Stimulated activated naive B cell treated with anti-CD40 and anti-IgM and Interleukin-4, amounts not matched to agents 10 μg/mL and 1 μg/mL and 100 μg/mL, for 72 hours (primary cell): ENCODE results near the gene PROM1.

Experiments
- ATAC-seq, 2 donors: fragments of 150-1000 bp; cut with Tn5 transposase; replicated peaks; 2 replicates each; pipeline ENCODE4 v1.10.0; 2021; ENCODE audit warnings: moderate library complexity in 1 of 2
- DNase-seq: peaks from one replicate; pipeline ENCODE4 v3.0.0; 2021
- H3K27ac Mint-ChIP-seq: one replicate; pipeline ENCODE4 v1.8.0; 2022; ENCODE audit warnings: mild to moderate bottlenecking, mixed read lengths
- H3K27me3 Mint-ChIP-seq, 2 donors: one replicate each; pipeline ENCODE4 v1.8.0; 2022; ENCODE audit warnings: mixed read lengths in 2 of 2
- H3K36me3 Mint-ChIP-seq, 2 donors: one replicate each; pipeline ENCODE4 v1.8.0; 2022; ENCODE audit warnings: mixed read lengths in 2 of 2, mild to moderate bottlenecking in 1 of 2
- H3K4me1 Mint-ChIP-seq, 2 donors: one replicate each; pipeline ENCODE4 v1.8.0; 2022; ENCODE audit warnings: mixed read lengths in 2 of 2, mild to moderate bottlenecking in 1 of 2
- H3K4me3 Mint-ChIP-seq, 2 donors: one replicate each; pipeline ENCODE4 v1.8.0; 2022; ENCODE audit warnings: mild to moderate bottlenecking in 2 of 2, mixed read lengths in 2 of 2, moderate library complexity in 1 of 2
- H3K9me3 Mint-ChIP-seq, 2 donors: one replicate each; pipeline ENCODE4 v1.8.0; 2022; ENCODE audit warnings: mixed read lengths in 2 of 2, mild to moderate bottlenecking in 1 of 2

Gene PROM1

GRCh38 chr4:16118090-16118489 is 34.3 kb upstream of the PROM1 start:
- Mint-ChIP-seq H3K27ac (no peak overlapping the region), H3K4me3 (no peak overlapping the region), H3K36me3 (no peaks in the 10 kb centered on the region), H3K9me3 (peaks cover 0 to 4% of the 10 kb centered on the region in 2 donors), H3K27me3 (peaks cover 0 to 5% of the 10 kb centered on the region in 2 donors), H3K4me1 (peaks cover 13 to 20% of the 10 kb centered on the region in 2 donors)
- no peak for DNase-seq
- no peak for ATAC-seq

DNA sequence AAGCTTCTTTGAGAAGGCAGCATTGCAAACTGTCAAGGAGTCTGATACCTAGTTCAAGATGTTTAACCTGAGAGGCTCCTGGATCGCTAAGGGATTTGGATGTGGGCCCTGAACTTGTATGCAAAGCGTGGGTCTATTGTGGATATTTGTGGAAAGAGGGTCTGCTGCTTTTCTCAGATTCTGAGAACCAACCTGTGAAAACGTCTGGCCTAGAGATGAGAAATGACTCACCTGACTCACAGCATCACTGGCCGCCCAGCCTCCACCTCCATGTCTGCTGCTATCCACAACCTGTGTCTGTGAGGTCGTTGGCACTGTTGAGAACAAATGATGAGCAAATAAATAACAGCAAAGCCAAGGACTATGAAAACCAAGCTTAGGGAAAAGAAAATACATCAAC is 33.3 kb upstream of the PROM1 start:
- no peak for ATAC-seq
- Mint-ChIP-seq H3K9me3 (peaks cover 0 to 4% of the 10 kb centered on the region in 2 donors), H3K27ac (no peak overlapping the region), H3K27me3 (peaks cover 0 to 5% of the 10 kb centered on the region in 2 donors), H3K4me1 (peaks cover 9 to 11% of the 10 kb centered on the region in 2 donors), H3K4me3 (no peak overlapping the region), H3K36me3 (no peaks in the 10 kb centered on the region)
- no peak for DNase-seq

- ATAC-seq (no peak), DNase-seq (no peak)
- peaks cover 0 to 5% of the 10 kb centered on the region in 2 donors for H3K27me3 Mint-ChIP-seq
- no peaks in the 10 kb centered on the region for H3K36me3 Mint-ChIP-seq
- H3K4me1 Mint-ChIP-seq = peaks cover 5 to 6% of the 10 kb centered on the region in 2 donors
- H3K27ac Mint-ChIP-seq = no peak overlapping the region
- no peak overlapping the region for H3K4me3 Mint-ChIP-seq
- peaks cover 0 to 4% of the 10 kb centered on the region in 2 donors for H3K9me3 Mint-ChIP-seq
Measured at GRCh38 chr4:16116493-16116990, 32.7 kb upstream of the PROM1 start.

GRCh38 chr4:16116019-16116418 is 32.2 kb upstream of the PROM1 start:
- DNase-seq (no peak), ATAC-seq (no peak)
- Mint-ChIP-seq H3K4me1 (peaks cover 0 to 4% of the 10 kb centered on the region in 2 donors), H3K36me3 (no peaks in the 10 kb centered on the region), H3K9me3 (peaks cover 0 to 4% of the 10 kb centered on the region in 2 donors), H3K27ac (no peak overlapping the region), H3K4me3 (no peak overlapping the region), H3K27me3 (peaks cover 0 to 5% of the 10 kb centered on the region in 2 donors)

DNA sequence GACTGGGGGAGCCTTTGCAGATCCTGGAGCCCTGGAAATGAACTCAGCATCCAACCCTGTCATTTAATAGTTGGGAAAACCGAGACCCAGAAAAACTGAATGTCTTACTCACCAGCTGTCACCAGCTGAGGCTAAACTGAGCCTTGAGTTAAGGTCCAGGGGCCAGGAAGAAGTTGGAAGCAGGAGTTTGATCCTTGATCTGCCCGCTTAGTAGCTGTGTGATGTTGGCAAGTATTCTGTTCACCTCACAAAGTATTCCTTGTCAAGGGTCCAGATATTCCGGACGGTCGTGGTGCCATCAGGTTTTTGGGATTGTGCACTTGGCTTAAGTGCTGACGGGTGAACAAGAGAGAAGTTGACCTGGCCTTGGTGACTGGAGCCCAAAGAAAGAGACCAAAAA is 30.7 kb upstream of the PROM1 start:
- Mint-ChIP-seq H3K4me3 (no peak overlapping the region), H3K9me3 (no peaks in the 10 kb centered on the region), H3K36me3 (no peaks in the 10 kb centered on the region), H3K4me1 (no peaks in the 10 kb centered on the region), H3K27ac (no peak overlapping the region), H3K27me3 (peaks cover 0 to 5% of the 10 kb centered on the region in 2 donors)
- ATAC-seq = no peak
- no peak for DNase-seq

- H3K36me3 Mint-ChIP-seq = no peaks in the 10 kb centered on the region
- no peaks in the 10 kb centered on the region for H3K4me1 Mint-ChIP-seq
- H3K27ac Mint-ChIP-seq = no peak overlapping the region
- H3K4me3 Mint-ChIP-seq = no peak overlapping the region
- DNase-seq (no peak), ATAC-seq (no peak)
- peaks cover 0 to 5% of the 10 kb centered on the region in 2 donors for H3K27me3 Mint-ChIP-seq
- no peaks in the 10 kb centered on the region for H3K9me3 Mint-ChIP-seq
Measured at GRCh38 chr4:16113741-16114140, 29.9 kb upstream of the PROM1 start.

DNA sequence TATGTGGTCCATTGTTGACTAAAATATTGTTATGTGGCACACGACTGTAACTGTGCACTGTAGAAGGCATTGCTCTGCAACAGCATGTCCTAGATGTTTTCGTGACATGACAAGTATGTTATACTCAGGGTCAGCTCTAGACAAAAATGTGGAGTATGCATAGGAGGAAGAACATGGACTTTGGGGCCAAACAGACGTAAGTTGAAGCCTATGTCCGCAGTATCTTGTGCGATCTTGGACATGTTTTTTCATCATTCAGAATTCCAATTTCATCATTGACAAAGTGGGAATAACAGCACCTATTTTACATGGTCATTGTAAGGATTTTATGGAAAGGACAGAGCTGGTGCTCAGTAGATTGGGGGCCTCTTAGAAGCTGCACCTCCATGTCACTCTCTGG is 27.7 kb upstream of the PROM1 start:
- no peak for DNase-seq

DNA sequence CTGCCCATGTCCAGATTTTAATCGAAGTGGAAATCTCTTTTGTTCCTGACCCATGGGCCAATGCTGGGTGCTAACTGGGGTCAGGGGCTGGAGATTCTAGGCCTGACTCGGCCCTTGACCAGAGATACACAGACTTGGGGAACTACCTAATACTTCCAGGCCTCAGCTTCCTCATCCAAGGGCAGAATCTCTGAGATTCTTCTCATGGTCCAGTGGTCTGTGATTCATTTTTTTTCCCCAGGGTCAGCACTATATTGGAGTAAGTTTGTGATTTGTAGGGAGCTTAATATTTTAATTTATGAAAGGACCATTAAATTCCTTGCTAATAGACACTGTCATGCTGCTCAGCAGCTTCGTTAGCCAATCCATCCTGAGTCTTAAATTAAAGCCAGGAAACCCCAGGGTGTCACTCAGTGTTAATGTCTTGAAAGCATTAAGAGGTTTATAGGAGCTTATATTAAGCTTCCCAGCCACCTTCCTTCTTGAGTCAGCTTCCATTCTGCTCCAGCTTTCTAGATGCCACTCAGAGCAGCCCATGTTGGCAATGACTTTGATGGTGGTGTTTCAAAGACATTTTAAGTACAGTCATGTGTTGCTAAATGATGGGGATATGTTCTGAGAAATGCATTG is 27.0 kb upstream of the PROM1 start:
- H3K27me3 Mint-ChIP-seq = no peaks in the 10 kb centered on the region
- no peak overlapping the region for H3K27ac Mint-ChIP-seq
- no peak for ATAC-seq
- H3K36me3 Mint-ChIP-seq = no peaks in the 10 kb centered on the region
- DNase-seq = no peak
- no peak overlapping the region for H3K4me3 Mint-ChIP-seq
- H3K4me1 Mint-ChIP-seq = no peaks in the 10 kb centered on the region
- H3K9me3 Mint-ChIP-seq = no peaks in the 10 kb centered on the region

More for the DNA sequence above, 27.7 kb upstream of the PROM1 start:
- Mint-ChIP-seq H3K27me3 (peaks cover 0 to 5% of the 10 kb centered on the region in 2 donors), H3K9me3 (no peaks in the 10 kb centered on the region), H3K36me3 (no peaks in the 10 kb centered on the region), H3K27ac (no peak overlapping the region), H3K4me3 (no peak overlapping the region), H3K4me1 (no peaks in the 10 kb centered on the region)
- no peak for ATAC-seq

GRCh38 chr4:16110199-16110598 is 26.4 kb upstream of the PROM1 start:
- Mint-ChIP-seq H3K9me3 (no peaks in the 10 kb centered on the region), H3K27me3 (no peaks in the 10 kb centered on the region), H3K4me3 (no peak overlapping the region), H3K27ac (no peak overlapping the region), H3K4me1 (no peaks in the 10 kb centered on the region), H3K36me3 (no peaks in the 10 kb centered on the region)
- ATAC-seq (no peak), DNase-seq (no peak)

- no peak for ATAC-seq
- Mint-ChIP-seq H3K36me3 (no peaks in the 10 kb centered on the region), H3K4me3 (no peak overlapping the region), H3K9me3 (no peaks in the 10 kb centered on the region), H3K4me1 (no peaks in the 10 kb centered on the region), H3K27me3 (no peaks in the 10 kb centered on the region), H3K27ac (no peak overlapping the region)
- no peak for DNase-seq
Measured at GRCh38 chr4:16109256-16109655, 25.4 kb upstream of the PROM1 start.

- DNase-seq = no peak
- no peak overlapping the region for H3K4me3 Mint-ChIP-seq
- H3K27me3 Mint-ChIP-seq = peaks cover 0 to 2% of the 10 kb centered on the region in 2 donors
- H3K4me1 Mint-ChIP-seq = no peaks in the 10 kb centered on the region
- H3K27ac Mint-ChIP-seq = no peak overlapping the region
- H3K36me3 Mint-ChIP-seq = no peaks in the 10 kb centered on the region
- ATAC-seq = no peak
- H3K9me3 Mint-ChIP-seq = no peaks in the 10 kb centered on the region
Measured at GRCh38 chr4:16106956-16107355, 23.1 kb upstream of the PROM1 start.

- no peak for ATAC-seq
- Mint-ChIP-seq H3K36me3 (no peaks in the 10 kb centered on the region), H3K4me3 (no peak overlapping the region), H3K27me3 (peaks cover 0 to 5% of the 10 kb centered on the region in 2 donors), H3K4me1 (no peaks in the 10 kb centered on the region), H3K27ac (no peak overlapping the region), H3K9me3 (no peaks in the 10 kb centered on the region)
- no peak for DNase-seq
Measured at GRCh38 chr4:16104520-16104919, 20.7 kb upstream of the PROM1 start.

DNA sequence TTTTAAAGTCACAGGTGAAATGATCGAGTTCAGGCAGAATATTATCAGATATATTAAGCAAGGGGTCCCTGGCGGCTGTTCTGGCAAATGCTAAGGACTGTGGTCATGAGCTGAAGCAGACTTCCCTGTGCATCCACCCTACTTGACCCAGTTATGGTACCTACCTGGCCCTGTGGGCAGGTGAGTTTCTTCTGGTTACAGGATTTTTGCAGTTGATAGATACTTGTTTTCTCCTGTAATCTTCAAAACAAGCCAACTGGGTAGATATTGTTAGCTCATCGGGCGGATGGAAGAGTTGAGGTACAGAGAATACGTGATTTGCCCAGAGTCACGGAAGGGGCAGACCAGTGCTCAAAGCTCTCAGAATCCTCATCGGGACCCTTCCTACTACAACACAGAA is 18.5 kb upstream of the PROM1 start:
- peaks cover 0 to 5% of the 10 kb centered on the region in 2 donors for H3K27me3 Mint-ChIP-seq
- H3K27ac Mint-ChIP-seq = no peak overlapping the region

DNA sequence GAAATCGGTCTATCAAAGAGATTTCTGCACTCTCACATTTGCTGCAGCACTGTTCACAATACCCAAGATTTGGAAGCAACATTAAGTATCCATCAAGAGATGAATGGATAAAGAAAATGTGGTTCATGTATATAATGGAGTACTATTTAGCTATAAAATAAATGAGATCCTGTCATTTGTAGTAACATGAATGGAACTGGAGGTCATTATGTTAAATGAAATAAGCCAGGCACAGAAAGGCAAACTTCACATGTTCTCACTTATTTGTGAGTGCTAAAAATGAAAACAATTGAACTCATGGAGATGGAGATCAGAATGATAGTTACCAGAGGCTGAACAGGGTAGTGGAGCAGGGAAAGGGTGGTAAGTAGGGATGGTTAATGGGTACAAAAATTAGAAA is 17.0 kb upstream of the PROM1 start:
- DNase-seq (no peak), ATAC-seq (no peak)
- Mint-ChIP-seq H3K4me3 (no peak overlapping the region), H3K27me3 (peaks cover 0 to 11% of the 10 kb centered on the region in 2 donors), H3K27ac (no peak overlapping the region), H3K9me3 (no peaks in the 10 kb centered on the region), H3K4me1 (no peaks in the 10 kb centered on the region), H3K36me3 (no peaks in the 10 kb centered on the region)

More for the DNA sequence above, 18.5 kb upstream of the PROM1 start:
- Mint-ChIP-seq H3K36me3 (no peaks in the 10 kb centered on the region), H3K4me3 (no peak overlapping the region), H3K9me3 (no peaks in the 10 kb centered on the region), H3K4me1 (no peaks in the 10 kb centered on the region)
- ATAC-seq (no peak), DNase-seq (no peak)

GRCh38 chr4:16092682-16093319 is 9.0 kb upstream of the PROM1 start:
- H3K9me3 Mint-ChIP-seq = no peaks in the 10 kb centered on the region
- H3K4me1 Mint-ChIP-seq = peaks cover 0 to 9% of the 10 kb centered on the region in 2 donors
- H3K4me3 Mint-ChIP-seq = no peak overlapping the region
- no peak overlapping the region for H3K27ac Mint-ChIP-seq
- peaks cover 14 to 17% of the 10 kb centered on the region in 2 donors for H3K27me3 Mint-ChIP-seq
- ATAC-seq (no peak), DNase-seq (no peak)
- H3K36me3 Mint-ChIP-seq = no peaks in the 10 kb centered on the region
